ENCODE data around the gene SGCA.
A peak's percentile ranks its signal among the peaks of the same experiment; 100 is the strongest.

The SGCA gene

GRCh38 chr17:50213026-50214022 lies 47.5 kb downstream of the SGCA start:
- no peak overlapping the region for H3K4me3 ChIP-seq (ENCODE audit: low read depth, low read length)

DNA sequence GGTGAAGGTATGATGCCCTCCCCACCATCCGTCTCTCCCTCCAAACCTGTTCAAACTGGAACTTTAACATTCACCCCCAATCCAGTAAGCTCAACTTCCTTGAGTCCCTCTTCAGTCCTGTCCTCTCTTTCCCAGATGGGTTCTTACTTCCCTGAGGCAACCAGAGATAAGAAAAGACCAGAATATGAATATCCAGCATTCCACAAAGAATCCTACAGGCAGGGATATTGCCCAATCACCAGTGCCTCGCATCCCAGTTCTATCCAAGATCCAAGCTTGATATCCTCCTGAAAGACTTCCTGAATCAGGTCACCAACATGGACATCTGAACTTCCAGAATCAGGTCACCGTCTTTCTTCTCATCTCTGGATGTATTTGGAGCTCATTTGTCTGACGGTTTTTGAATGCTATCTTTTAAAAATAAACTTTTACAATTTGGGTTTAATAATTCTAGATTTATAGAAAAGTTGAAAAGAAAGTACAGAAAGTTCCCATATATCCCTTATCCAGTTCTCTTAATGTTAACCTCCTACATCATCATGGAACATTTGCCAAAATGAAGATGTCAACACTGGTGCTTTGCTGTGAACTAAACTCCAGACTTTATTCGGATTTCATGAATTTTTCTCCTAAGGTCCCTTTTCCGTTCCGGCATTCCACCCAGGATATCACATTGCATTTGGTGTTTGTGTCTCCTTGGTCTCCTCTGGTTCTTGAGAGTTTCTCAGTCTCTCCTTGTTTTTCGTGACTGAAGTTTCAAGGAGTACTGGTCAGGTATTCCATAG lies 49.4 kb downstream of the SGCA start:
- H3K4me3 ChIP-seq (ENCODE audit: low read depth, low read length): no peak overlapping the region
- DNase-seq (ENCODE audit: low read depth): no peak

More at GRCh38 chr17:50213026-50214022, 47.5 kb downstream of the SGCA start:
- DNase-seq (ENCODE audit: low read depth): no peak

DNA sequence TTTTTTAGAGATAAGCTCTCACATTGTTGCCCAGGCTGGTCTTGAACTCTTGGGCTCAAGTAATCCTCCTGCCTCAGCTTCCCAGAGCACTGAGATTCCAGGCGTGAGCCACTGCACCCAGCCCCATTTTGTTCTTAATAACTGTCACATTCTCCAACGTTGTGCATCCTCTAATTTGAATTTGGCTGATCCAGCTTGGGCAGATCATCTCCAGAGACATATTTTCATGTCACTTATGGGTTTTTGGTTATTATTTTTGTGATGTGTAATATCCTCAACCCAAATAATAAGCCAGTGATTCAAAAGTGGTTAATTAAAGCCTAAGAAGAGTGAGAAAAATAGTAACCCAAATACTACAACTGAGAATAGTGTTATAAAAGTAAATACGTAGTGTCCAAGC lies 51.8 kb downstream of the SGCA start:
- DNase-seq (ENCODE audit: low read depth): no peak
- H3K4me3 ChIP-seq (ENCODE audit: low read depth, low read length): no peak overlapping the region

DNA sequence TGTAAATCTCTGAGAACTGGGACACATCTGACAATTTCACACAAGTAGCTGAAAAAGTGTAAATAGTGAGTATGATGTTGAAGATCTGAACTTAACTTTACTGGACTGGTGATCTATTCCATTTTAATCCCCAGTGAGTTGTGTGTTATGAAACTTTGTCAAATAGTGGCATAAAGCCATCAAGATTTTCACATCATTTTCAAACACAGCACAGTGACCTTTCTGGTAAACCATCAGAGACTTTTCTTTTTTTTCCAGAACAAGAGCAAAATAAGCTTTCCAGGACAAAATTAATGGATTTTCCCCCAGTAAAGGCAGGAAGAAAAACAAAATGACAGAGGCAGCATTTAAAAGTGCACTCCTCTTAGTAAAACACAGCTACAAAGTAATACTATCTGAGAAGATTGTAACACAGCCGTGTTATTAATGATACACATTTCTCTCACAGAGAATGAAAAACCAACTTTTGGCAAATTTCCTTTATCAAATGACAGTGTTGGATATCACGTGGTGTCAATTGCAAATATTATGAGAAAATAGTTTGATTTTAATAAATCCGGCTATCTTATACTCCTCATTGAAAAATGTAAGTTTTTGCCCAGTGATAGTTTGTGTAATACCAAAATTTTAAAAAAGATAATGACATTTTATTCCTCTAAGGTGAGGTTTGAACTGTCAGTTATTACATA lies 52.4 kb downstream of the SGCA start:
- H3K4me3 ChIP-seq (ENCODE audit: low read depth, low read length): no peak overlapping the region
- no peak for DNase-seq (ENCODE audit: low read depth)

- DNase-seq (ENCODE audit: low read depth): peak; percentile 91
- H3K4me3 ChIP-seq (ENCODE audit: low read depth, low read length): peak overlapping the region; percentile 15
Measured at GRCh38 chr17:50218771-50219315, 53.0 kb downstream of the SGCA start.

- H3K4me3 ChIP-seq (ENCODE audit: low read depth, low read length): peak overlapping the region; percentile 16
- peak; percentile 67 for DNase-seq (ENCODE audit: low read depth)
Measured at GRCh38 chr17:50219342-50219741, 53.5 kb downstream of the SGCA start.

GRCh38 chr17:50219939-50220465 lies 54.2 kb downstream of the SGCA start:
- no peak for DNase-seq (ENCODE audit: low read depth)
- no peak overlapping the region for H3K4me3 ChIP-seq (ENCODE audit: low read depth, low read length)

DNA sequence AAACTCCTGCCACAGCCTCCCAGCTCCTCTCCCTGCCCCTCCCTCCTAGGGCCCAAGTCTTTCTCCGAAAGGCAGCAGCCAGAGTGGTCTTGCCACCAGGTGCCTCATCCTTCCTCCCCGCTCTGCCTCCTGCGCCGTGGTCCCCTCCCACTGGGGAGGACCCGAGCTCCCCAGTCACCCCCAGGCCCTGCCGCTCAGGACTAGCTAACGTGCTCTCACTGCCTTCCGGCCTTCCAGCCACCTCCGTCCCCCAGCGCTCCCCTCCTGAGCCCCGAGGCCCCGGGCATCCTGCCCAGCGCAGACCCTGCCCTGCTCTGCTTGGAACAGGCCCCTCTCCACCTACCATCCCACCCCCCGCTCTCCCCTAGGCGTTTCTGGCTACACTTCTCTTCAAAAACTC lies 55.0 kb downstream of the SGCA start:
- no peak for DNase-seq (ENCODE audit: low read depth)
- no peak overlapping the region for H3K4me3 ChIP-seq (ENCODE audit: low read depth, low read length)

DNA sequence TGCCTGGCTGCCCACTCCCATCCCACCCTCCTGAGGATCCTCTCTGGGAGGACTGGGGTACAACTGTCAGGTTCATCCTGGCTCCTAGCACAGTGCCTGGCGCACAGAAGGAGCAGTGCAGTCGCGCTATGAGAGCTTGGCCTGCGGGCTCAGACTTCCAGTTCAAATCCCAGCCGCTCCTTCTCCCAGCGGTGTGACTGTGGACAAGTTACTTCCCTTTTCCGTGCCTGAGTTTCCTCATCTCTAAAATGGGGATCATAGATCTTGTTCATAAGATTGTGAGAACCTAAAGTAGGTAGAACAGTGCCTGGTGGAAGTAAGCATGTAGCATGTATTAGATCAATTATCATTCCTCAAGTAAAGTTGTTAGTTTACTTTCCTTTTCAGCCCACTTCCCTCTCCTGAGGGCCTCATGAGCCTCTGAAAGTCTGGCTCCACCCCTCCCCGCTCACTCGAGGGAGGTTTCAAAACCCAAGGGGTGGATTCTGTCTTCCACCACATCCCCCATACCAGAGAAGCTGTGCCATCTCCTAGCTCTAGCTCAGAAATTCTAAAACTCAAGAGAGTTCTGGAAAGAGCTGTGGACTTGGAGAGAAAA lies 55.6 kb downstream of the SGCA start:
- H3K4me3 ChIP-seq (ENCODE audit: low read depth, low read length): no peak overlapping the region
- no peak for DNase-seq (ENCODE audit: low read depth)

GRCh38 chr17:50221864-50222545 lies 56.2 kb downstream of the SGCA start:
- H3K4me3 ChIP-seq (ENCODE audit: low read depth, low read length): no peak overlapping the region
- DNase-seq (ENCODE audit: low read depth): no peak

DNA sequence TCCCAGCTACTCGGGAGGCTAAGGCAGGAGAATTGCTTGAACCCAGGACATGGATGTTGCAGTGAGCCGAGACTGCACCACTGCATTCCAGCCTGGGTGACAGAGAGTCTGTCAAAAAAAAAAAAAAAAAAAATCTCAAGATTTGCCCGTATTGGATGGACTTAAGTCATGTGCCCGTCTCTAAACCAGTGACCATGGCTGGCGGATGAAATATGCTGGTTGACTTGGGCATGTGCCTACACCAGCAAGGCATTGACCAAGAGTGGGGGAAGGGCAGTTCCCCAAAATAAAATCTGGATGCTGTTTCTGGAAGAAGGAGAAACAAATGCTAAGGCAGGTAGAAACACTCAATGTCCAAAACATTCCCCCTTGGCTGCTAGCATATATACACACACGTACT lies 57.1 kb downstream of the SGCA start:
- H3K4me3 ChIP-seq (ENCODE audit: low read depth, low read length): no peak overlapping the region
- DNase-seq (ENCODE audit: low read depth): no peak

All from skeletal muscle cell (primary cell).